GM21717 (cell line): Measurements from ENCODE around the gene SLC5A10.

Experiments
- ATAC-seq: cut with Tn5 transposase; IDR thresholded peaks from one replicate; pipeline ENCODE4 v1.9.1; 2021; ENCODE audit warnings: mild to moderate bottlenecking, moderate library complexity; ENCODE audit not compliant: unreplicated experiment

Gene SLC5A10

DNA sequence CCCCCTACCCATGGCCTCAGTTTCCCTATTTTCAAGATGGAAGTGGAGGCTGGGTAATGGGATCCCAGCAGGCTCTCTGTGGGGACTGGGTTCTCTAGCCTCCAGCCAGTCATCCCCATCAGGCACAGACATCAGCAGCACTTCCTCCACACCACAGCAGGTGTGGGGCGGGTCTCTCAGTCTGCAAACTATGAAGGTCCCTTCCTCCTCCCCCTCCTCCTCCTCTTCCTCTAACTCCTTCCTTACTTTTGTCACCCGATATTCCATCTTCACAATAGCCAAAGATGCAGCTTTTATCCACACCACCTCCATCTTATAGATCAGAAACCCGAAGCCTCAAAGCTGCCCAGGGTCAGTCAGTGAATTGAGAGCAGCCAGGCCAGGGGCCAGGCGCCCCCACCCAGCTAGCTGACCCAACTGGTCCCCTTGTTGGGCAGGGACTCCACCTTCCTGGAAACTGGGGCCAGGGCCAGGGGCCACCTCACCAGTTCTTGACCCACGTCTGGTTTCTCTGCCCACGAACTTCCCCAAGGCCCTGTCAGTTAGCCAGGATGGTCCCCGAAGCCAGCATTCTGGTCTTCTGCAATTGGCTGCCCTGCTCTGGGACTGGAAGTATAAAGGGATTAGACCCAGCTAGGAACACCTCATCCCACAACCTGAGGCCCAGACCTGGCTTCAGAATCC, 50.1 kb downstream of the SLC5A10 start:
- no peak for ATAC-seq

DNA sequence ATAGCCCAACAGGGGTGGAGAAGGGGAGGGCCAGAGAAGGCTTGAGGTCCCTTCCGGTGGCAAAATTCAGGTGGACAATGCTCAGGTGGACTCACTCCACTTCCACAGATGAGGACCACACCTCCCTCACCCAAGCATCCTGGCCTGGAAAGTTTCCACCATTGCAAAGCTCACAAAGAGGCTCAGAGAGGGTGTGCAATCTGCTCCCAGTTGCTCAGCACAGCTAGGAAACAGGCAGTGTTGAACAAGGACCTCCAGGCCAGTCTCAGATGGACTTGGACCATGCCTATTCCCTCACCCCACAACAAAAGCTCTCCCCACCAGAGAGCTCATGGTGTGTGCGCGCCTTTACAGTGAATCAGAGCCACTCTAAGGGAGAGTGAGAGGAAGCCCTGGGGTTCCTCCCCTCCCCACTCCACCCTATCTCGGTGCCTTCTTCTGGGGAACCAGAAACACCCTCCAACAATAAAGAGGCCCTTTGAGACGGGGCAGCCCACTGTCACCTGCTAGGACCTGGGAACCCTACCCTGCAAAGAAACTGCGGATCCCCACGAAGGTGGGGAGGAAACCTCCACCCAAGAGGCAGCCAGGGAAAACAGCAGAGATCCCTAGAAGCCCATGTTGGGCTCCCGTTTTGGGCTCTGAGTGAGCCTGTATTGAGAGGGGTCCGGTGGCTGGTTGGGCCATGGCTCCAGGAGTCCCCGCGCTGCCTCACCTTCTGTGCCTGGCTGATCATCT, 51.0 kb downstream of the SLC5A10 start:
- ATAC-seq = no peak

DNA sequence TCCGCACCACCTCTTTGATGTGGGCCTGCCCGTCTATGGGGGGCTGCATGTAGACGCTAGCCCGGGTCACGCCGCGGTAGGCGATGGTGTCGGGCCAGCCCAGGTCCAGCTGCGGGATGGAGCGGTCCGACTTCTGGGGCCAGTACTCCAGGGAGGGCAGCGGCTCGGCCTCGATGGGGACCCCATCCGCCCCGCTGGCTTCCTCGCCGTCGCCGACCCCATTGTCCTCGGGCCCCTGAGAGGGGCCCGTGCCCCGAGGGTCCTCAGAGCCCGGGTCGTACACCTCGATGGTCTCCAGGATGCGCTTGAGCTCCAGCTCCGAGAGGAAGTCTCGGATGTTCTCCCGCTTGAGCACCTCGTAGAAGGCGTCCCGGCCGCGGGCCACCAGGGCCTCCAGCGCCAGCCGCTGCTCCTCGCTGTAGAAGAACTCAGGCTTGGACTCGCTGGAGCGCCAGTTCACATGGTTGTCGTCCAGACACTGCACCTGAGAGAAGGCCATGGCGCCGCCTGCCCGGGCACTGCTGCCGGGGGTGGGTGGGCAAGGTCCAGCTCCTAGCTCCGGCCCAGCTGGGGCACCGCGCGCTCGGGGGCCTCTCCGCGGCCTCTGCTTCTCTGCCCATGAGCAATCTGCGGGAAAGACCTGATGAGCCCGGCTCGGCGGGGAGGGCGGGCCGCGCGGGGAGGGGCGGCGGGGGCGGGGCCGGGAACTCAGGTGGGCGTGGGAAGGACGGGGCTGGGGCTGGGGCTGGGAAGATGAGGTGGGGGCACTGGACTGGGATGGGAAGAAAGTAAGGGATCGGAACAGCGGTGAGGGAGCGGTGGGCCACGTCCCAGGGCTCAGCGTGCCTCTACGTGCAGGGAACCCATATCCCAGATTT, 51.8 kb downstream of the SLC5A10 start:
- peak; percentile 16 for ATAC-seq

GRCh38 chr17:19004421-19005136, 52.6 kb downstream of the SLC5A10 start, which contains the start of gene FAM83G:
Gene FAM83G (minus strand): TSS chr17:19004764. CDS start chr17:19004041, 723 bp downstream.
- ATAC-seq = peak; percentile 53

- no peak for ATAC-seq
Observed at GRCh38 chr17:19005137-19005773, 53.3 kb downstream of the SLC5A10 start.

- ATAC-seq = no peak
Observed at GRCh38 chr17:19005789-19006430, 53.9 kb downstream of the SLC5A10 start.

- ATAC-seq = no peak
Observed at GRCh38 chr17:19006698-19007097, 54.7 kb downstream of the SLC5A10 start.

DNA sequence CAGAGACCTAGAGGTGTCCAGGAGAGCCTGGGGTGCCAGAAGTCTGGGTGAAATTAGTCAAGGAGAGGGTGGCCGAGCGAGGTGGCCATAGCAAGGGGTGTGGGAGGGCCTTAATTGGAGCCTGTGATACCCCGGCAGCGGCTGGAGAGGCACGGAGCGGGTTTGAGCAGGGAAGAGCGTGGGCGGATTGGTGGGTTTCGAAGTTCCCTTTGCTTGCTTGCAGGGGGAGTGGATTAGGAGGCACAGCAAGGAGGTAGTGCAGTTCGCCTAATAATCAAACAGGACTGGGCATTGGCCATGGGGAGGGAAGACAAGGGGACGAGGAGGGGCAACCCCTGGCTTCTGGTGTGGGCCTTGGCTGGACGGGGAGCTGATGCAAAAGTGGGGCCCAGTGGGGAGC, 58.0 kb downstream of the SLC5A10 start:
- ATAC-seq = no peak

DNA sequence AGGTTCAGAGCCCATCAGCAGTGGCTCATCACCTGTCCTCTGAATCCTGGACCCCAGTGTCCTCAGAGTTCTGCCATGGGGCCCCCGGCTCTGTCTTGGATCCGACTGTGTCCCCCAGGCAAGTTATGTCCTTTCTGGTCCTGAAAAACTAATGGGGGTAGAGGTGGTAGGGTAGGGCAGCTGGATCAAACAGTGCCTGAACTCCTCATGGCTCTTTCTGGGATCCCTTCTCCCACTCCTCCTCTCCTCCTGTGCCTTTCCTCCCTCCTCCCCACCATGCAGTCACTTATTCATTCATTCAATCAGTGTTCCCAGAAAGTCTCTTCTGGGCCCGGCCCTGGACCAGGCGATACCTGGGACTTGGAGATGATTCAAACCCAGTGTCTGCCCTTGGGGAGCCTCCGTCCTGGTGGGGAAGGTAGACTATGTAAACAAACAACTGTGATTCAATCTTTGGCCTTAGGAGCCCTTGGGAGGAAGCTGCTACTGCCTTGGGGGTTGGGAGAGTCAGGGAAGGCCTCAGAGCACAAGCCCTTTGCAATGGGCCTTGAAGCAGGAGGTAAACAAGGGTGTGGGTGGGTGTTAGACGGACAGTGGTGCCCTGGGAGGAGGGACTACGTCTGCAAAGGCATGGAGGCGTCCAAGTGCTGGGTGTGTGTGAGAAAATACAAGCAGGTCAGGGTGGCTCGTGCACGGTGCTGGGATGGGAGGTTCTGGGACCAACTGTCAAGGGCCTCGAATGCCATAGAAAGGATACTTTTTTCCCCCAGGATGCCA, 59.0 kb downstream of the SLC5A10 start:
- ATAC-seq = no peak

DNA sequence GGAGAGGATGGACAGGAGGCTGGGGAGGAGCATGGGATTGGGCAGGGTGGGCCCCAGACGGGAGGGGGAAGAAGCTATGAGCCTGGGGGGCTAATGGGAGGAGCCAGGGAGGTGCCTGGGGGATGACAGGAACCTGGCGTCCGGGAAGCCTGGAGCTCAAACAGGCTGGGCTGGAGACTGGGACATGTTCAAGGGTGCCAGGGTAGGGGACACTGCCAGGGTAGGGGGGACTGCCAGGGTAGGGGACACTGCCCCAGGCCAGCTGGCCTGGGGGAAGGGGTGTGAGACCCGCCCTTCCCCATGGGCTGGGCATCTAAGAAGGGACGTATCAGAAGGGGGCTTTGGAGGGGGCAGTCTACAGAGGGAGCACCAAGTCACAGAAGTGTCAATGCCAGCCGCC, 59.6 kb downstream of the SLC5A10 start:
- no peak for ATAC-seq

DNA sequence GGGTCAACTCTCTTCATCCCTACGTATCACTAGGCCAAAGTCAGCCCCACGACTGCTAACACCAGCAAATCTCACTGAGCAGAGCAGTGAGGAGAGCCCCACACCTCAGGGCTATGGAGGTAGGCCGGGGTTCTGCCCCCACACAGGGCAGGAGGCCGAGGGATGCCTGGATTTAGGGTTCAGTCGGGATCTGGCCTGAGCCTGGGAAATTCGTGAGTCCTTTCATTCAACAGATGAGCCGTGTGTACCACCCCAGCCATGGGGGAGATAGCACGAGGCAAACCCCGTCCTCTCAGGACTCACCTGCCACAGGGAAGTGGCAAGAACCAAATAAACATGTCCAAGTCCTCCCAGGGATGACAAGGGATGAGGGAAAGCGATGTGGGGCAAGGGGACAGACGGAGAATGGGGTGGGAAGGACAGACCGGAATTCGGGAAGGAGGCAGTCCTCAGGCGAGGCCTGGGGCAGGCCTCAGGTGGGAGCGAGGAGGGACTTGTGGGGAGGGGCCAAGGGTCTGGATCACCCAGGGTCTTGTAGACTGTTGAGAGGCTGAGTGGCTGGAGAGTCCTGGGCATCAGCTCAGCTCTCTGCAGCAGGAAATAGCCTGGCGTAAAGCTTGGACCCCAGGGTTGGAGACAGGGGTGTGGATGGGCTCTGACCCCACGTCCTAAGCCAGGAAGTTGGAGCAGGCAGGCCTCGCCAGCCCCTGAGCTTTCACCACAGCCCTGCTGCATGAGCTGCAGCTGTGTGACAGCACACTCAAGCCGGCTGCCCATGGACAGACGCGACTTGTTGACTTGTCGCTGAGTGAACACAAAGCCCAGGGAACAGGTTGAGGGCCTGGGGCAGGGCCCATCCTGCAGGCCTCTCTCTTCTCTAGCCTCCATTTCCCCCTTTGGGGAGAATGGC, 60.5 kb downstream of the SLC5A10 start:
- ATAC-seq = no peak

- no peak for ATAC-seq
Observed at GRCh38 chr17:19013226-19013625, 61.3 kb downstream of the SLC5A10 start.

DNA sequence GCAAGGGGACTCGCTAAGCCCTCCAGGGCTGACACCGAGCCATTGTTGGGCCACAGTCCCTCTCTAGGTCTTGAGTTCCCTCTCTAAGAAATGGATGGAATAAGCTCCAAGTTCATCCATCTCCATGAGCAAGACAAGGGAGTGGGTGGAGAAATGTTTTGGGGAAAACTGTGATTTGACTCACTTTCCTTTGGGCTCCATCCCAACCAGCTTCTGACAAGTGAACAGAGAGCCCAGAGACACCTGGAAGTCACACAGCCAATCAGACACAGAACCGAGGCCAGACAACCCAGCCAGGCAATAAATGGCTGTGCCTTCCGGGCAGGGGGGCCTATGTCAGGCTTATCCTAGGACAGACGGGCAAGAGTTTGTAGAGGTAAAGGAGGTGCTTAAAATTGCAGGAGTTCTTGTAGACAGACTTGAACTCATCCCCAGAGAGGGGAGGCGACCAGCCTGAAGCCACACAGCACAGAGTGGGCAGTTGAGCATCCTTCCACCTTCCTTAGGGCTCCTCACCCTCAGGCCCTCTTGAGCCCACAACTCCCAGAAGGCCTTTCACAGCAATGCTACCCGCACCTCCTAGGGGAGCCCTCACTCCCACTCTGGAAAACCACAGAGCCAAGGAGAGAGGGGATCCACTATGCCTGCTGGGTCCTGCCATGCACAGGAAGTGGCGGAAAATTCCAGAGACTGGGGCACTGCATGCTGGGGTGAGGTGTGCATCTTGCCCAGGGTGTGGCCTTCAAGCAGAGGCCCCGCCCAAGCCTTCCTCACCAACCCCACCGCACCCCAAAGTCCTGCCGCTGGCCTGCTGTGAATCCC, 62.1 kb downstream of the SLC5A10 start:
- ATAC-seq = no peak

- ATAC-seq = no peak
Observed at GRCh38 chr17:19014628-19015215, 62.8 kb downstream of the SLC5A10 start.

DNA sequence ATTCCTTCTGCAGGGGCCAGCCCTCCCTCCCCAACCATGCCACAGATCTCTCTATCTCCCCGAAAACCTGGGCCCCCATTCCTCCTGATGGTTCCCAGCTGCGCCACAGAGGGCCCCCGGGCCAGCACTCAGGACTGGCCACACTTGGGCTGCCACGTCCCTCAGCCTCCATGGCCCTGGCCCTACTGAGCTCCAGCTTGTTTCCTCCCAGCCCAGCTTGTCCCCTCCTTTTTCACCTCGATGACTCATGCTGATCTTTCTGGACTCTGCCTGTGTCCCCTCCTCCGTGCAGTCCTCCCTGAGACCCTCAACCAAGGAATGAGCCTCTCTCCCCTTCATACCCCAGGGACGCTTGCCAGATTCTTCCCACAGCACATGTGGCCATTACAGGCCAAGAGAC, 63.5 kb downstream of the SLC5A10 start:
- ATAC-seq = no peak

DNA sequence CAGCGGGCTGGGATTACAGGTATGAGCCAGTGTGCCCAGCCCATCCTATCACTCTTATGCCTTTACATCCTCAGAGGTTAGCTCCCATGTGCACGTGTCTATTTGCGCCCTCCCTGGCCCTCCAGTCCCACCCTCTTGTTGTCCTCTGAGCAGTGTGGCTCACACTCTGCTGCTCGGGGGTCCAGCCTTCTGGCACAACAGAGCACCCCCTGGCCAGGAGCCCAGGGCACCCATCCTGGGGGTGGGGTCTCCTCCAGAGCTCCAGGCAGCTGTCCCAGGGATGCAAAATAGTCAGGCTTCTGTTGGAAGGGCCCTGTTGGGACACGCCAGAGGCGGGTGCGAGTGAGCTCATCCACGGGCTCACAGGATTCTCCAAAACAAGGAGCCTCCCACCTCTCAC, 64.3 kb downstream of the SLC5A10 start:
- ATAC-seq = no peak

GRCh38 chr17:19016881-19017280, 64.9 kb downstream of the SLC5A10 start:
- ATAC-seq = no peak
